Measurements from ENCODE around the gene BMAL1.

DNA sequence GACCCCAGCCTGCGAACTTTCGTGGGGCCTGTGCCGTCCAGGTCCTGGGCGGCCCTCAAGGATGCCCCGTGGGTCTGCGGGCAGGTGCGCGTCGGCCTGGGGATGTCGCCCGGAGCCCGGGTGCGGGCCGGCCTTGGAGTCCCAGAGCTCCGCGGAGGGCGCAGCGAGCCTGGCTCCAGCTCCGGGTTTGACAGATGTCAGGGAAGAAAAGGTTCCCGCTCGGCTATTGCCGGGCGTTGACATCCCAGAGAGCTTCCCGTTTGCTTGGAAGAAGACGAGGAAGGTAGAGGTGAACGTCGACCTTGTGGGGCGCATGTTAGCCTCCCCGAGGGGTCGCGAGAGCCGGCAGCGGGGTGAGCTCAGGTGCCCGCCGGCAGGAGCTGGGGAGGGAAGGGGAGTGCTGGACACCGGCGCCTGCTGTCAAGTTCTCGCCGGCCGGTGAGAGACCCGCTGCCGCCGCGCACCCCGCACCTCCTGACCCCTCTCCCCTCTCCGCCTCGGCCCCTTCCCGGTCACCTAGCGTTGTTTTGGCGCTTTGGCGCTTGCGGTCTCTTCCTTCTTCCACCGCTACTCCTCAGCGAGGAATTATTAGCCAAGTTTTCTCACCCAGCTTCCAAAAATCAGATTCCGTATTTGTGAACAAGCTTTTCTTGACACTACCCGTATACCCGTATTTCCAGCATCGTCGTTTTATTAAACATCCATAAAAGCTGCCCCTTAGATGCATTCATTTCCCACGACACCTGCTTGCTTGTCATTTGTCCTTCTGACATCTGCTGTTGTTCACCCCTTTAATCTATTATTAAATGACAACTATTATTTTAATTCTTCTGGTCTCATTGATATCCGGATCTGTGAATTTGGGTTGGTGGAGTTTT is 1.3 kb downstream of the BMAL1 start:
- TF ChIP-seq, protein P1, sequence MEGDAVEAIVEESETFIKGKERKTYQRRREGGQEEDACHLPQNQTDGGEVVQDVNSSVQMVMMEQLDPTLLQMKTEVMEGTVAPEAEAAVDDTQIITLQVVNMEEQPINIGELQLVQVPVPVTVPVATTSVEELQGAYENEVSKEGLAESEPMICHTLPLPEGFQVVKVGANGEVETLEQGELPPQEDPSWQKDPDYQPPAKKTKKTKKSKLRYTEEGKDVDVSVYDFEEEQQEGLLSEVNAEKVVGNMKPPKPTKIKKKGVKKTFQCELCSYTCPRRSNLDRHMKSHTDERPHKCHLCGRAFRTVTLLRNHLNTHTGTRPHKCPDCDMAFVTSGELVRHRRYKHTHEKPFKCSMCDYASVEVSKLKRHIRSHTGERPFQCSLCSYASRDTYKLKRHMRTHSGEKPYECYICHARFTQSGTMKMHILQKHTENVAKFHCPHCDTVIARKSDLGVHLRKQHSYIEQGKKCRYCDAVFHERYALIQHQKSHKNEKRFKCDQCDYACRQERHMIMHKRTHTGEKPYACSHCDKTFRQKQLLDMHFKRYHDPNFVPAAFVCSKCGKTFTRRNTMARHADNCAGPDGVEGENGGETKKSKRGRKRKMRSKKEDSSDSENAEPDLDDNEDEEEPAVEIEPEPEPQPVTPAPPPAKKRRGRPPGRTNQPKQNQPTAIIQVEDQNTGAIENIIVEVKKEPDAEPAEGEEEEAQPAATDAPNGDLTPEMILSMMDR (IDR thresholded peaks at IDR 0.05), result no peak
- no peak for TF ChIP-seq POLR2A (IDR thresholded peaks at IDR 0.05)

Measured in Peyer's patch (tissue), 4 donors.